K562 (cell line): ENCODE results near the gene PDZK1IP1. TPM values are rescaled to one million over a fixed set of nuclear protein-coding genes. Genes with fewer than 3 reads are reported as not detected.

Experiments used
- CBFA2T3 ChIP-seq: fragments of 450-650 bp; IDR thresholded peaks from 2 replicates; pipeline ENCODE4 v1.6.1; 2017
- DEAF1 ChIP-seq: fragments of 450-650 bp; formaldehyde crosslinking; IDR thresholded peaks from 2 replicates; pipeline ENCODE4 v1.4.0; 2020; ENCODE audit warnings: mild to moderate bottlenecking, moderate library complexity
- FOSL1 ChIP-seq: fragments of 200-800 bp; sonication (Bioruptor generic); conservative IDR thresholded peaks from 2 replicates; pipeline ENCODE4 v1.6.1; 2016; ENCODE audit warnings: missing genetic modification characterization, missing compliant biosample characterization
- FOXP4 ChIP-seq: sonication (generic); formaldehyde crosslinking; IDR thresholded peaks from 2 replicates; pipeline ENCODE4 v1.8.0; 2022; ENCODE audit warnings: mild to moderate bottlenecking, missing genetic modification reagents, borderline replicate concordance
- MCM5 ChIP-seq: fragments of 450-650 bp; IDR thresholded peaks from 2 replicates; pipeline ENCODE4 v1.6.1; 2016; ENCODE audit warnings: low read depth
- NR2C1 ChIP-seq, 2 experiments: fragments of 450-650 bp; IDR thresholded peaks; 2 replicates each; pipeline ENCODE4 v1.6.1; 2017; ENCODE audit warnings: mild to moderate bottlenecking in 2 of 2, antibody characterized with exemption in 1 of 2, inconsistent platforms in 1 of 2, missing compliant biosample characterization in 1 of 2, missing genetic modification characterization in 1 of 2
- SP2 ChIP-seq: IDR thresholded peaks from 2 replicates; pipeline ENCODE4 v1.6.1; 2011; ENCODE audit warnings: mild to moderate bottlenecking, low read depth, low read length, moderate library complexity; ENCODE audit not compliant: poor library complexity, severe bottlenecking; ENCODE audit errors: extremely low read depth
- ZBTB11 ChIP-seq, 3 experiments: fragments of 200-800 bp in 1 of 3; fragments of 250-450 bp in 1 of 3; fragments of 450-650 bp in 1 of 3; sonication (Bioruptor Pico) in 1 of 3; sonication (Bioruptor generic) in 1 of 3; formaldehyde crosslinking in 1 of 3; IDR thresholded peaks; 2 replicates each; pipeline versions ENCODE4 v1.6.1 to v1.8.0; 2016 to 2022; ENCODE audit warnings: mild to moderate bottlenecking in 2 of 3, missing genetic modification characterization in 2 of 3, missing compliant biosample characterization in 1 of 3, moderate library complexity in 1 of 3
- ZFP30 ChIP-seq: fragments of 250-450 bp; sonication (Bioruptor Pico); IDR thresholded peaks from 2 replicates; pipeline ENCODE4 v1.8.0; 2022; ENCODE audit warnings: moderate library complexity, mild to moderate bottlenecking, inconsistent platforms, borderline replicate concordance
- ZNF354B ChIP-seq: fragments of 250-450 bp; sonication (Bioruptor Pico); IDR thresholded peaks from 2 replicates; pipeline ENCODE4 v1.4.0; 2020
- ZNF445 ChIP-seq: fragments of 250-450 bp; sonication (Bioruptor Pico); IDR thresholded peaks from 2 replicates; pipeline ENCODE4 v1.4.0; 2020; ENCODE audit warnings: low read depth, mild to moderate bottlenecking, moderate library complexity
- ZNF584 ChIP-seq: fragments of 200-800 bp; sonication (Bioruptor generic); IDR thresholded peaks from 2 replicates; pipeline ENCODE4 v1.6.1; 2016; ENCODE audit warnings: low read depth, mild to moderate bottlenecking, missing genetic modification characterization, missing compliant biosample characterization
- ZNF764 ChIP-seq: fragments of 250-450 bp; sonication (Bioruptor Pico); IDR thresholded peaks from 2 replicates; pipeline ENCODE4 v1.4.0; 2020; ENCODE audit warnings: low read depth, mild to moderate bottlenecking, moderate library complexity
- polyA plus RNA-seq, 8 experiments: library from polyadenylated mRNA; depleted of rRNA in 4 of 8; stranded (reverse) in 5 of 8; unstranded in 3 of 8; fragments of >200 nt; fragmentation: Nextera tagmentation in 2 of 8; fragmentation: Illumina TruSeq in 1 of 8; extraction: Ambion mirVana in 2 of 8; extraction: Trizol in 1 of 8; gene quantifications; 2 replicates each; pipeline versions ENCODE4 v1.2.1 to v1.2.3, GENCODE V29; 2011 to 2014; ENCODE audit warnings: inconsistent platforms in 1 of 8, missing spikeins in 1 of 8
- total RNA-seq, 7 experiments: library from RNA; depleted of rRNA in 6 of 7; stranded (reverse); fragments of >200 nt in 6 of 7; fragmentation: Illumina TruSeq in 2 of 7; extraction: Trizol in 2 of 7; gene quantifications; 2 replicates each; pipeline versions ENCODE4 v1.2.1 to v1.2.3, GENCODE V29; 2011 to 2021; ENCODE audit warnings: low replicate concordance in 1 of 7
- TF ChIP-seq, protein P1 (sequence below): sonication (generic); formaldehyde crosslinking; IDR thresholded peaks from 2 replicates; pipeline ENCODE4 v1.8.1; 2023; ENCODE audit warnings: mild to moderate bottlenecking, missing genetic modification reagents

The PDZK1IP1 gene
- total and polyA plus RNA-seq, 9 of the 15 experiments (the other 6 are each of a cell fraction or from before 2014, with no cell fraction given): 0.17 to 0.68 (median 0.53) TPM; not detected in 2

GRCh38 chr1:47238935-47239592 is 49.2 kb upstream of the PDZK1IP1 start (continued):
- TF ChIP-seq DEAF1 (CRISPR knock-in tag): no peak
- TF ChIP-seq ZFP30 (CRISPR knock-in tag): no peak
- TF ChIP-seq ZNF584: no peak
- TF ChIP-seq, protein P1, sequence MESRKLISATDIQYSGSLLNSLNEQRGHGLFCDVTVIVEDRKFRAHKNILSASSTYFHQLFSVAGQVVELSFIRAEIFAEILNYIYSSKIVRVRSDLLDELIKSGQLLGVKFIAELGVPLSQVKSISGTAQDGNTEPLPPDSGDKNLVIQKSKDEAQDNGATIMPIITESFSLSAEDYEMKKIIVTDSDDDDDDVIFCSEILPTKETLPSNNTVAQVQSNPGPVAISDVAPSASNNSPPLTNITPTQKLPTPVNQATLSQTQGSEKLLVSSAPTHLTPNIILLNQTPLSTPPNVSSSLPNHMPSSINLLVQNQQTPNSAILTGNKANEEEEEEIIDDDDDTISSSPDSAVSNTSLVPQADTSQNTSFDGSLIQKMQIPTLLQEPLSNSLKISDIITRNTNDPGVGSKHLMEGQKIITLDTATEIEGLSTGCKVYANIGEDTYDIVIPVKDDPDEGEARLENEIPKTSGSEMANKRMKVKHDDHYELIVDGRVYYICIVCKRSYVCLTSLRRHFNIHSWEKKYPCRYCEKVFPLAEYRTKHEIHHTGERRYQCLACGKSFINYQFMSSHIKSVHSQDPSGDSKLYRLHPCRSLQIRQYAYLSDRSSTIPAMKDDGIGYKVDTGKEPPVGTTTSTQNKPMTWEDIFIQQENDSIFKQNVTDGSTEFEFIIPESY (CRISPR knock-in tag): no peak
- no peak for TF ChIP-seq FOXP4 (CRISPR knock-in tag)
- no peak for TF ChIP-seq ZNF445
- TF ChIP-seq FOSL1: no peak
- TF ChIP-seq MCM5: no peak
- TF ChIP-seq CBFA2T3: peak; percentile 59
- no peak for TF ChIP-seq ZNF354B (CRISPR knock-in tag)
- TF ChIP-seq SP2: no peak
- TF ChIP-seq ZNF764 (CRISPR knock-in tag): no peak
- no peak for TF ChIP-seq ZBTB11 (CRISPR knock-in tag; IDR thresholded peaks at IDR 0.05)
- no peak for TF ChIP-seq NR2C1 (IDR thresholded peaks at IDR 0.05)
- TF ChIP-seq NR2C1 (tag; IDR thresholded peaks at IDR 0.05): no peak
